ENCODE data around the gene NTMT1. TPM values are rescaled to one million over a fixed set of nuclear protein-coding genes. Genes with fewer than 3 reads are reported as not detected.
"Not testable (repeated sequence)": the region's sequence is repeated elsewhere in the genome, so short reads cannot be mapped to it uniquely, and the experiment has no call there.

The NTMT1 gene
- total and polyA plus RNA-seq, 4 experiments from 2014 or later: 45.0 to 55.1 (median 46.9) TPM

DNA sequence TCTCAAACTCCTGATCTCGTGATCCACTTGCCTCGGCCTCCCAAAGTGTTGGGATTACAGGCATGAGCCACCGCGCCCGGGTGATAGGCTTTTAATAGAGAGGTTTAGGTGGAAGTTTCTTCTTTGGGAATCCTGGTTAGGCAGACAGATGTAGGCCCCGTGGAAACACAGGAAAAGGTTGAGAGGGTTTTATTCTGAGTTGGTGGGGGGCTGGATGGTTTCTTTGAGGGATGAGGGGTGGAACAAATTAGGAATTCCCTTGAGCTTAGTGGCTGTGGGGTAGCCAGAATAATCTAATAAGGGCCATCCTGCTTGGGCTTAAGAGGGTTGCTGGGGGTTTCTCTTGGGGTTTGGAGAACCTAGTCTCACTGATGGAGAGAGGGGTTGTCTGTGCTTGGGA, 35.5 kb upstream of the NTMT1 start:
- Mint-ChIP-seq H3K27ac (peak overlapping the region in 1 of 7 donors; percentile 27), H3K4me3 (no peak overlapping the region), H3K9me3 (no peaks in the 10 kb centered on the region), H3K27me3 (peaks cover 0 to 1% of the 10 kb centered on the region in 2 donors), H3K4me1 (peaks cover 0 to 36% (median 11%) of the 10 kb centered on the region in 4 donors), H3K36me3 (no peaks in the 10 kb centered on the region)
- no peak overlapping the region for H3K4me3 ChIP-seq (ENCODE audit: low read length in 2 of 2)
- H3K36me3 ChIP-seq (ENCODE audit: insufficient read depth, low read length): no peaks in the 10 kb centered on the region
- H3K27me3 ChIP-seq (ENCODE audit: insufficient read depth, low read length): no peaks in the 10 kb centered on the region
- H3K9me3 ChIP-seq (ENCODE audit: control insufficient read depth in 1 of 2, low read length in 2 of 2): no peaks in the 10 kb centered on the region
- ChIA-PET CTCF (ENCODE audit: partially characterized antibody) (no interaction called here), POLR2A (ENCODE audit: partially characterized antibody) (interaction anchor here (0.6 kb wide), 1 partner anchor 284 kb away, joined by 3 read pairs; no protein-coding TSS in a partner anchor)
- no peaks in the 10 kb centered on the region for H3K4me1 ChIP-seq (ENCODE audit: insufficient read depth, low read length)
- H3K27ac ChIP-seq (ENCODE audit: low read depth, low read length): no peak overlapping the region
- DNase-seq: no peak
- intact Hi-C loops (cut with micrococcal nuclease): no loop called here

- no peak for DNase-seq
- Mint-ChIP-seq H3K4me1 (peaks cover 2 to 41% (median 11%) of the 10 kb centered on the region in 4 donors), H3K36me3 (no peaks in the 10 kb centered on the region), H3K27ac (no peak overlapping the region), H3K4me3 (no peak overlapping the region), H3K27me3 (peaks cover 0 to 1% of the 10 kb centered on the region in 2 donors), H3K9me3 (no peaks in the 10 kb centered on the region)
- no peak overlapping the region for H3K4me3 ChIP-seq (ENCODE audit: low read length in 2 of 2)
- no peaks in the 10 kb centered on the region for H3K27me3 ChIP-seq (ENCODE audit: insufficient read depth, low read length)
- ChIA-PET POLR2A (ENCODE audit: partially characterized antibody) (no interaction called here), CTCF (ENCODE audit: partially characterized antibody) (no interaction called here)
- H3K27ac ChIP-seq (ENCODE audit: low read depth, low read length): no peak overlapping the region
- intact Hi-C loops (cut with micrococcal nuclease): no loop called here
- no peaks in the 10 kb centered on the region for H3K36me3 ChIP-seq (ENCODE audit: insufficient read depth, low read length)
- peaks cover 4% of the 10 kb centered on the region for H3K4me1 ChIP-seq (ENCODE audit: insufficient read depth, low read length)
- no peaks in the 10 kb centered on the region for H3K9me3 ChIP-seq (ENCODE audit: control insufficient read depth in 1 of 2, low read length in 2 of 2)
Measured at GRCh38 chr9:129591916-129592315, 34.0 kb upstream of the NTMT1 start.

GRCh38 chr9:129592790-129593189, 33.2 kb upstream of the NTMT1 start:
- CTCF ChIA-PET (ENCODE audit: partially characterized antibody); H3K27me3 ChIP-seq (ENCODE audit: insufficient read depth, low read length); POLR2A ChIA-PET (ENCODE audit: partially characterized antibody): not testable (repeated sequence)

GRCh38 chr9:129594632-129595031, 31.3 kb upstream of the NTMT1 start:
- peak overlapping the region in 3 of 7 donors; percentile 19 to 49 (median 42) for H3K27ac Mint-ChIP-seq

More at GRCh38 chr9:129592790-129593189, 33.2 kb upstream of the NTMT1 start:
- peaks cover 2 to 34% (median 9%) of the 10 kb centered on the region in 4 donors for H3K4me1 Mint-ChIP-seq
- DNase-seq; H3K27me3 Mint-ChIP-seq; H3K27ac Mint-ChIP-seq; H3K4me1 ChIP-seq (ENCODE audit: insufficient read depth, low read length); intact Hi-C loops (cut with micrococcal nuclease); H3K4me3 ChIP-seq (ENCODE audit: low read length in 2 of 2); H3K36me3 Mint-ChIP-seq; H3K9me3 Mint-ChIP-seq; H3K36me3 ChIP-seq (ENCODE audit: insufficient read depth, low read length); H3K4me3 Mint-ChIP-seq; H3K27ac ChIP-seq (ENCODE audit: low read depth, low read length); H3K9me3 ChIP-seq (ENCODE audit: control insufficient read depth in 1 of 2, low read length in 2 of 2): not testable (repeated sequence)

GRCh38 chr9:129595311-129595741, 30.6 kb upstream of the NTMT1 start:
- DNase-seq: no peak
- H3K27me3 ChIP-seq (ENCODE audit: insufficient read depth, low read length): peaks cover 6% of the 10 kb centered on the region
- H3K27me3 Mint-ChIP-seq: peaks cover 0 to 1% of the 10 kb centered on the region in 2 donors
- H3K4me1 Mint-ChIP-seq: peaks cover 9 to 39% (median 16%) of the 10 kb centered on the region in 4 donors
- H3K36me3 ChIP-seq (ENCODE audit: insufficient read depth, low read length): no peaks in the 10 kb centered on the region
- peak overlapping the region in 2 of 7 donors; percentile 19 to 75 for H3K27ac Mint-ChIP-seq
- H3K9me3 ChIP-seq (ENCODE audit: control insufficient read depth in 1 of 2, low read length in 2 of 2): no peaks in the 10 kb centered on the region
- peaks cover 0 to 2% (median 0%) of the 10 kb centered on the region in 8 donors for H3K9me3 Mint-ChIP-seq
- no peaks in the 10 kb centered on the region for H3K36me3 Mint-ChIP-seq
- ChIA-PET POLR2A (ENCODE audit: partially characterized antibody) (interaction anchor here (3.2 kb wide), 1 partner anchor 12 kb away, joined by 17 read pairs; no protein-coding TSS in a partner anchor), CTCF (ENCODE audit: partially characterized antibody) (interaction anchor here (0.6 to 1.3 kb wide), 3 partner anchors 22 to 452 kb away, joined by 3 to 4 read pairs (median 3); no protein-coding TSS in a partner anchor)
- no peak overlapping the region for H3K4me3 ChIP-seq (ENCODE audit: low read length in 2 of 2)
- H3K27ac ChIP-seq (ENCODE audit: low read depth, low read length): no peak overlapping the region
- peak overlapping the region in 1 of 8 donors; percentile 30 for H3K4me3 Mint-ChIP-seq
- H3K4me1 ChIP-seq (ENCODE audit: insufficient read depth, low read length): peaks cover 20% of the 10 kb centered on the region
- intact Hi-C loops (cut with micrococcal nuclease): no loop called here

More at GRCh38 chr9:129594632-129595031, 31.3 kb upstream of the NTMT1 start:
- Histone ChIP-seq H3K4me3 (ENCODE audit: low read length in 2 of 2) (no peak overlapping the region), H3K27me3 (ENCODE audit: insufficient read depth, low read length) (peaks cover 6% of the 10 kb centered on the region), H3K36me3 (ENCODE audit: insufficient read depth, low read length) (no peaks in the 10 kb centered on the region), H3K27ac (ENCODE audit: low read depth, low read length) (no peak overlapping the region), H3K4me1 (ENCODE audit: insufficient read depth, low read length) (peaks cover 20% of the 10 kb centered on the region), H3K9me3 (ENCODE audit: control insufficient read depth in 1 of 2, low read length in 2 of 2) (no peaks in the 10 kb centered on the region)
- no peaks in the 10 kb centered on the region for H3K36me3 Mint-ChIP-seq
- peaks cover 0 to 2% (median 0%) of the 10 kb centered on the region in 8 donors for H3K9me3 Mint-ChIP-seq
- H3K4me3 Mint-ChIP-seq: peak overlapping the region in 1 of 8 donors; percentile 2
- intact Hi-C loops (cut with micrococcal nuclease): no loop called here
- ChIA-PET POLR2A (ENCODE audit: partially characterized antibody) (no interaction called here), CTCF (ENCODE audit: partially characterized antibody) (no interaction called here)
- H3K4me1 Mint-ChIP-seq: peaks cover 9 to 39% (median 16%) of the 10 kb centered on the region in 4 donors
- H3K27me3 Mint-ChIP-seq: peaks cover 0 to 1% of the 10 kb centered on the region in 2 donors
- DNase-seq: no peak

GRCh38 chr9:129595903-129596540, 29.9 kb upstream of the NTMT1 start:
- H3K4me1 ChIP-seq (ENCODE audit: insufficient read depth, low read length): peaks cover 20% of the 10 kb centered on the region
- Mint-ChIP-seq H3K27ac (peak overlapping the region in 6 of 7 donors; percentile 19 to 70 (median 58)), H3K27me3 (no peaks in the 10 kb centered on the region), H3K4me3 (peak overlapping the region in 5 of 8 donors; percentile 7 to 64 (median 57)), H3K4me1 (peaks cover 9 to 39% (median 16%) of the 10 kb centered on the region in 4 donors), H3K36me3 (no peaks in the 10 kb centered on the region), H3K9me3 (peaks cover 0 to 2% (median 0%) of the 10 kb centered on the region in 8 donors)
- POLR2A ChIA-PET (ENCODE audit: partially characterized antibody): interaction anchor here (0.8 to 3.2 kb wide), 2 partner anchors 9 to 12 kb away, joined by 4 to 17 read pairs; no protein-coding TSS in a partner anchor
- H3K36me3 ChIP-seq (ENCODE audit: insufficient read depth, low read length): no peaks in the 10 kb centered on the region
- H3K9me3 ChIP-seq (ENCODE audit: control insufficient read depth in 1 of 2, low read length in 2 of 2): no peaks in the 10 kb centered on the region
- peaks cover 6% of the 10 kb centered on the region for H3K27me3 ChIP-seq (ENCODE audit: insufficient read depth, low read length)
- H3K4me3 ChIP-seq (ENCODE audit: low read length in 2 of 2): no peak overlapping the region
- H3K27ac ChIP-seq (ENCODE audit: low read depth, low read length): no peak overlapping the region
- intact Hi-C loops (cut with micrococcal nuclease): no loop called here
- DNase-seq: no peak
- CTCF ChIA-PET (ENCODE audit: partially characterized antibody): interaction anchor here (0.6 to 1.5 kb wide), 5 partner anchors 15 to 457 kb away, joined by 3 to 5 read pairs (median 4); no protein-coding TSS in a partner anchor

Measured in CD4-positive, alpha-beta memory T cell (primary cell).